ENCODE data around the gene EFCC1.

EFCC1 gene

GRCh38 chr3:129014793-129015345 is 13.8 kb downstream of the EFCC1 start:
- H3K4me3 ChIP-seq (ENCODE audit: low read depth, low read length), result no peak overlapping the region

GRCh38 chr3:129015388-129016105 is 14.4 kb downstream of the EFCC1 start:
- TF ChIP-seq CTCF (IDR thresholded peaks at IDR 0.05; ENCODE audit: borderline replicate concordance, insufficient read depth, low read depth, low read length), result no peak
- H3K4me3 ChIP-seq (ENCODE audit: low read depth, low read length), result no peak overlapping the region

More at GRCh38 chr3:129014793-129015345, 13.8 kb downstream of the EFCC1 start:
- TF ChIP-seq CTCF (IDR thresholded peaks at IDR 0.05; ENCODE audit: borderline replicate concordance, insufficient read depth, low read depth, low read length), result no peak

GRCh38 chr3:129016356-129016719 is 15.2 kb downstream of the EFCC1 start:
- no peak for TF ChIP-seq CTCF (IDR thresholded peaks at IDR 0.05; ENCODE audit: borderline replicate concordance, insufficient read depth, low read depth, low read length)
- no peak overlapping the region for H3K4me3 ChIP-seq (ENCODE audit: low read depth, low read length)

- H3K4me3 ChIP-seq (ENCODE audit: low read depth, low read length), result peak overlapping the region; percentile 12
- no peak for TF ChIP-seq CTCF (IDR thresholded peaks at IDR 0.05; ENCODE audit: borderline replicate concordance, insufficient read depth, low read depth, low read length)
These were observed 15.8 kb downstream of the EFCC1 start for GRCh38 chr3:129016720-129017483.

- peak overlapping the region; percentile 12 for H3K4me3 ChIP-seq (ENCODE audit: low read depth, low read length)
- no peak for TF ChIP-seq CTCF (IDR thresholded peaks at IDR 0.05; ENCODE audit: borderline replicate concordance, insufficient read depth, low read depth, low read length)
These were observed 16.4 kb downstream of the EFCC1 start for GRCh38 chr3:129017484-129017899.

- TF ChIP-seq CTCF (IDR thresholded peaks at IDR 0.05; ENCODE audit: borderline replicate concordance, insufficient read depth, low read depth, low read length), result no peak
These were observed 17.2 kb downstream of the EFCC1 start for GRCh38 chr3:129018271-129018670.

More at GRCh38 chr3:129018271-129018670, 17.2 kb downstream of the EFCC1 start:
- no peak overlapping the region for H3K4me3 ChIP-seq (ENCODE audit: low read depth, low read length)
